A673 (cell line): ENCODE measurements around the gene CDK14.

ENCODE experiments used
- EZH2 ChIP-seq: fragments of 200-600 bp; sonication (generic); IDR thresholded peaks from 2 replicates; pipeline ENCODE4 v1.6.1; 2017; ENCODE audit warnings: borderline replicate concordance, low read depth, mild to moderate bottlenecking, mixed read lengths, antibody characterized with exemption, low read length; ENCODE audit not compliant: poor library complexity, severe bottlenecking
- TF ChIP-seq, protein P1 (sequence below): fragments of 300-800, 200-600 bp; sonication (generic); conservative IDR thresholded peaks from 2 replicates; pipeline ENCODE4 v1.5.1; 2017; ENCODE audit warnings: low read depth, mild to moderate bottlenecking, antibody characterized with exemption, low read length, moderate library complexity, mixed read lengths

DNA sequence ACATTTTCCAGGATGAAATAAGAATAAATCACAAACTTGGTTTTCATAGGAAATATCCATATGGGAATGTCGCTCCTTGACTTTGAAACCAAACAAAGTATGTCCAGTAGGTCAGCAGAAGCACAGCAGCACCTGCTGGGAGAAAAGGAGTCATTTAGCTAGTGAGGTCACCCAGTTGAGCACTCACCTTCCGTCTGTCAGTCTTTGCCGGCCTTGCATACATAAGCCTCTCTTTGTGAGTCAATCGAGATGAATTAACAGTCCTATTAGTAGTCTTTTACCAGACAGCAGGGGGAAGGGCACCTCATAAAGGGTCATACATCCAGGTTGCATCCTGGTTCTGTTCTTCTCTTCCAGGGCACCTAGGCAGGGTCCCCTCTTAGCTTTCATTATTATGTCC, 435.6 kb downstream of the CDK14 start:
- TF ChIP-seq, protein P1, sequence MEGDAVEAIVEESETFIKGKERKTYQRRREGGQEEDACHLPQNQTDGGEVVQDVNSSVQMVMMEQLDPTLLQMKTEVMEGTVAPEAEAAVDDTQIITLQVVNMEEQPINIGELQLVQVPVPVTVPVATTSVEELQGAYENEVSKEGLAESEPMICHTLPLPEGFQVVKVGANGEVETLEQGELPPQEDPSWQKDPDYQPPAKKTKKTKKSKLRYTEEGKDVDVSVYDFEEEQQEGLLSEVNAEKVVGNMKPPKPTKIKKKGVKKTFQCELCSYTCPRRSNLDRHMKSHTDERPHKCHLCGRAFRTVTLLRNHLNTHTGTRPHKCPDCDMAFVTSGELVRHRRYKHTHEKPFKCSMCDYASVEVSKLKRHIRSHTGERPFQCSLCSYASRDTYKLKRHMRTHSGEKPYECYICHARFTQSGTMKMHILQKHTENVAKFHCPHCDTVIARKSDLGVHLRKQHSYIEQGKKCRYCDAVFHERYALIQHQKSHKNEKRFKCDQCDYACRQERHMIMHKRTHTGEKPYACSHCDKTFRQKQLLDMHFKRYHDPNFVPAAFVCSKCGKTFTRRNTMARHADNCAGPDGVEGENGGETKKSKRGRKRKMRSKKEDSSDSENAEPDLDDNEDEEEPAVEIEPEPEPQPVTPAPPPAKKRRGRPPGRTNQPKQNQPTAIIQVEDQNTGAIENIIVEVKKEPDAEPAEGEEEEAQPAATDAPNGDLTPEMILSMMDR = no peak
- TF ChIP-seq EZH2 = no peak
